Esophagus squamous epithelium (tissue), 5 donors: ENCODE measurements around the gene ALKBH5. TPM values are rescaled to one million over a fixed set of nuclear protein-coding genes. Genes with fewer than 3 reads are reported as not detected.

Source experiments
- DNase-seq: peaks from one replicate; lab custom pipeline; 2025; lab: John Stamatoyannopoulos, UW
- H3K27ac ChIP-seq, 4 donors: fragments of 200-600 bp; sonication (generic); one replicate each; pipeline ENCODE4 v1.5.1; 2016 to 2019; ENCODE audit warnings: mild to moderate bottlenecking in 1 of 4
- H3K27me3 ChIP-seq, 4 donors: fragments of 200-600 bp; sonication (generic); 1 replicate in 3 of 4; 2 replicates in 1 of 4; pipeline versions ENCODE4 v1.5.1 to v1.6.0; 2017 to 2021; ENCODE audit warnings: antibody characterized with exemption in 1 of 4
- H3K36me3 ChIP-seq, 3 donors: fragments of 200-600 bp; sonication (generic); one replicate each; pipeline ENCODE4 v1.5.1; 2016 to 2019
- H3K4me1 ChIP-seq, 3 donors: fragments of 200-600 bp; sonication (generic); one replicate each; pipeline ENCODE4 v1.5.1; 2017 to 2019
- H3K4me3 ChIP-seq, 4 donors: fragments of 200-600 bp; sonication (generic); 1 replicate in 3 of 4; 2 replicates in 1 of 4; pipeline ENCODE4 v1.5.1; 2016 to 2019; ENCODE audit warnings: mild to moderate bottlenecking in 2 of 4, moderate library complexity in 1 of 4
- H3K9me3 ChIP-seq, 3 donors: fragments of 200-600 bp; sonication (generic); one replicate each; pipeline ENCODE4 v1.5.1; 2016 to 2019
- CTCF ChIP-seq, 6 experiments: fragments of 450-650 bp in 4 of 6; fragments of 200-600 bp in 2 of 6; sonication (generic) in 2 of 6; IDR thresholded peaks; one replicate each; pipeline ENCODE4 v1.5.1; 2016 to 2019; ENCODE audit warnings: antibody characterized with exemption in 6 of 6, mild to moderate bottlenecking in 4 of 6, moderate library complexity in 4 of 6
- POLR2A ChIP-seq, 4 donors: fragments of 450-650 bp; IDR thresholded peaks; one replicate each; pipeline ENCODE4 v1.6.1; 2017; ENCODE audit warnings: antibody characterized with exemption in 4 of 4, mild to moderate bottlenecking in 4 of 4, moderate library complexity in 3 of 4
- WGBS, 2 donors: methylation state at CpG; one replicate each; pipeline ENCODE4 v1.1.5; 2018; 5-methylcytosine and 5-hydroxymethylcytosine counted together
- intact Hi-C: fragments of 100-400 bp; cut with DNase I; formaldehyde crosslinking; loops from one replicate; pipeline ENCODE4 v1.15.0; 2022
- total RNA-seq, 4 donors: library from RNA; depleted of rRNA; stranded (reverse); fragments of >200 nt; gene quantifications; one replicate each; pipeline ENCODE4 v1.1.0, GENCODE V29; 2016
- donor health status: DM: yes; HTN: yes; CAD: no.

Gene ALKBH5
- total RNA-seq, 4 donors from 2014 or later, result 55.8 to 58.9 (median 56.9) TPM

DNA sequence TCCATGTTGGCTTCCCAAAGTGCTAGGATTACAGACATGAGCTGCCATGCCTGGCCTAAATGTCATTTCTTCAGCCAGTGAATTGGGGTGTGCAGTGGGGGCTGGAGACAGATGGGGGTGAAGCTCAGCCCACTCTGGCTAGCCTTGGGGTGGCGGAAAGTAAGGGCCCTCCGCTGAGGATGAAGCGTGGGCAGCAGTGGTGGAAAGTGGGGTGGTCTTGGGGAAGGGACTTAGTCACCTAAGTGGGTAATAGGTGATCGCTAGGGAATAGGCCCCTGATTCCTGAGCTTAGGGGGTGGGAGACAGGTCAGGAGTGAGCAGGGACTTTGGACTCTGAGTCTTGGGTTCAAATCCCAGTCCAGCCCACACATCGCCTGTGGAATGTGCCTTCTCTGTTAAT lies 44.0 kb downstream of the ALKBH5 start:
- WGBS, 2 donors, result 93 to 100% methylated on average over 1 to 5 of the region's 5 CpGs
- no peak for TF ChIP-seq POLR2A (IDR thresholded peaks at IDR 0.05)
- no peak for TF ChIP-seq CTCF (IDR thresholded peaks at IDR 0.05)

GRCh38 chr17:18228176-18228682 lies 44.6 kb downstream of the ALKBH5 start:
- Histone ChIP-seq H3K27ac (no peak overlapping the region), H3K4me3 (no peak overlapping the region), H3K27me3 (no peaks in the 10 kb centered on the region), H3K4me1 (peaks cover 19 to 45% (median 19%) of the 10 kb centered on the region in 3 donors), H3K9me3 (no peaks in the 10 kb centered on the region), H3K36me3 (peaks cover 0 to 16% (median 0%) of the 10 kb centered on the region in 3 donors)
- intact Hi-C loops, result no loop called here
- no peak for DNase-seq
- 84% methylated on average over 10 of the region's 10 CpGs for WGBS, 2 donors
- TF ChIP-seq POLR2A (IDR thresholded peaks at IDR 0.05) (no peak), CTCF (IDR thresholded peaks at IDR 0.05) (no peak)

More for the DNA sequence above, 44.0 kb downstream of the ALKBH5 start:
- peaks cover 0 to 11% (median 0%) of the 10 kb centered on the region in 3 donors for H3K36me3 ChIP-seq
- no peak for DNase-seq
- H3K4me3 ChIP-seq, result no peak overlapping the region
- H3K4me1 ChIP-seq, result peaks cover 19 to 45% (median 19%) of the 10 kb centered on the region in 3 donors
- no peaks in the 10 kb centered on the region for H3K9me3 ChIP-seq
- intact Hi-C loops, result no loop called here
- H3K27me3 ChIP-seq, result no peaks in the 10 kb centered on the region
- H3K27ac ChIP-seq, result no peak overlapping the region

GRCh38 chr17:18229254-18229653 lies 45.6 kb downstream of the ALKBH5 start:
- 67 to 71% methylated on average over 2 to 3 of the region's 4 CpGs for WGBS, 2 donors
- Histone ChIP-seq H3K27ac (no peak overlapping the region), H3K27me3 (no peaks in the 10 kb centered on the region), H3K4me3 (no peak overlapping the region), H3K9me3 (no peaks in the 10 kb centered on the region), H3K4me1 (peaks cover 19 to 46% (median 19%) of the 10 kb centered on the region in 3 donors), H3K36me3 (peaks cover 3 to 27% (median 7%) of the 10 kb centered on the region in 3 donors)
- TF ChIP-seq POLR2A (IDR thresholded peaks at IDR 0.05) (no peak), CTCF (IDR thresholded peaks at IDR 0.05) (no peak)
- DNase-seq, result no peak
- intact Hi-C loops, result no loop called here

DNA sequence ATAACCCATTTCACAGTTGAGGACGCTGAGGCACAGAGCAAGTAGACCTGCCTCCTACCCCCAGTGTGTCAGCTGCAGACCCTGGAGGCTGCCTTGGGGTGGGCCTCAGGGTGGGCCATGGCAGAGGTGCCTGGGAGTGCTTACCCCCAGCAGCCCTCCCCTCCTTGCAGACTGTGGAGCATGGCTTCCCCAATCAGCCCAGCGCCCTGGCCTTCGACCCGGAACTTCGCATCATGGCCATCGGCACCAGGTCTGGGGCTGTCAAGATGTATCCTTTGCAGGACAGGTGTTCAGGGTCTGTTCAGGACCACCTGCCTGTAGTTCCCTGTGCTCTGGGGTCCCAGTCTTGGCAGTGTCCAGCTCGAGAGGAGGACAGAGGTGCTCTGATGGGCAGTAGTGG lies 46.1 kb downstream of the ALKBH5 start:
- intact Hi-C loops, result no loop called here
- DNase-seq, result no peak
- no peak overlapping the region for H3K4me3 ChIP-seq
- H3K36me3 ChIP-seq, result peaks cover 6 to 32% (median 10%) of the 10 kb centered on the region in 3 donors
- no peak overlapping the region for H3K27ac ChIP-seq
- no peak for TF ChIP-seq CTCF (IDR thresholded peaks at IDR 0.05)
- no peak for TF ChIP-seq POLR2A (IDR thresholded peaks at IDR 0.05)
- WGBS, 2 donors, result 60% methylated on average over 1 of the region's 7 CpGs; no CpG with 5 or more reads in 1 of the 2 donors
- H3K9me3 ChIP-seq, result no peaks in the 10 kb centered on the region
- no peaks in the 10 kb centered on the region for H3K27me3 ChIP-seq
- peaks cover 14 to 46% (median 14%) of the 10 kb centered on the region in 3 donors for H3K4me1 ChIP-seq

DNA sequence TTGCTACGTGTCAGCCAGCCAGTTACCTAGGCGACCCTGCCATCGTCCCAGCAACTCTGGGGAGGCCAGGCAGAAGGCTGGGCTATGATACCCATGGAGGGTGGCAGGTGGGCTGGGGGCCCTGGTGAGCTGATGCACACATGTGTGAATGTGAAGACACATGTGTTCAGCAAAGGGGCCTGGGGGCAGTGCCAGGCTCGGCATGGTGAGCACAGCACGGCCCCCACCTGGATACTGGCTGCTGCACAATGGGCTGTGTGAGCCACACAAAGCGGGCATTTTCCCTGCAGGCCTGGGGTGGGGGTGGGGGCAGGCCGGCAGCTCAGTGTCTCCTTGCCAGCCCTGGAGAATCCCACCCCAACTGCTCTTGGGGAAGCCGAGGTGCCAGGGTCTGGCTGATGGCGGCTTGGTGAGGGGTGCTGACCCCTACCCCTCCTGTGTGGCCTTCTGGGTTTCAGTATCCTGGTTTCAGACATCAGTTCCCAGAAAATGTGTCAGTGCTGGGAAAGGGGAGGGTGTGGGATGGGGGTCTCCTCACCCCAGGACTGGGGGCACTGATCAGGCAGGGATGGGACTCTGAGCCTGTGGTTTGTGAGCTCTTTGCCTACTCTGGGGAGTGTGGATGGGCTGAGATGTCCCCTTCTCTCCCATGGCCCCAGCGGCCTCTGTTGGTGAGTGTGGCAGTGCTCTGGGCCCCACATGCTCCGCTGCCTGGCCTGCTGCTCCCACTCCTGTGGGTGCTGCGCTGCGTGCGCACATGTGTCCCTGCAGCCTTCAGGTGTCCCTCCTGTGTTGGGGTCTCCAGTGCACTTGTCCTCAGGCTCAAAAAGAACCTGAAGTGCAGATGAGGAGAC lies 46.9 kb downstream of the ALKBH5 start:
- intact Hi-C loops, result no loop called here
- peaks cover 10 to 48% (median 15%) of the 10 kb centered on the region in 3 donors for H3K4me1 ChIP-seq
- DNase-seq, result no peak
- no peak overlapping the region for H3K4me3 ChIP-seq
- no peaks in the 10 kb centered on the region for H3K27me3 ChIP-seq
- no peaks in the 10 kb centered on the region for H3K9me3 ChIP-seq
- no peak for TF ChIP-seq POLR2A (IDR thresholded peaks at IDR 0.05)
- no peak for TF ChIP-seq CTCF (IDR thresholded peaks at IDR 0.05)
- 88% methylated on average over 8 of the region's 14 CpGs; no CpG with 5 or more reads in 1 of the 2 donors for WGBS, 2 donors
- no peak overlapping the region for H3K27ac ChIP-seq
- H3K36me3 ChIP-seq, result peaks cover 6 to 39% (median 16%) of the 10 kb centered on the region in 3 donors
